Renal pelvis (tissue), 4 donors: ENCODE data around the gene CABLES1. TPM values are rescaled to one million over a fixed set of nuclear protein-coding genes. Genes with fewer than 3 reads are reported as not detected.

Source experiments
- DNase-seq: peaks from one replicate; pipeline ENCODE4 v3.0.0-alpha.2; 2013
- polyA plus RNA-seq, 3 donors: library from polyadenylated mRNA; unstranded; fragments of 120-200 nt; gene quantifications; one replicate each; pipeline ENCODE4 v1.2.1, GENCODE V29; 2013; ENCODE audit not compliant: insufficient read length in 3 of 3

CABLES1 gene
- polyA plus RNA-seq, 3 donors = 23.2 to 28.0 (median 24.5) TPM

GRCh38 chr18:23189768-23190661 is 54.7 kb downstream of the CABLES1 start:
- DNase-seq = no peak

GRCh38 chr18:23191232-23191631 is 55.9 kb downstream of the CABLES1 start:
- no peak for DNase-seq

GRCh38 chr18:23193742-23194141 is 58.5 kb downstream of the CABLES1 start:
- no peak for DNase-seq

GRCh38 chr18:23194155-23194996 is 59.1 kb downstream of the CABLES1 start:
- DNase-seq = no peak

- DNase-seq = no peak
Measured at GRCh38 chr18:23194997-23195957, 60.0 kb downstream of the CABLES1 start.

GRCh38 chr18:23196119-23197007 is 61.1 kb downstream of the CABLES1 start:
- DNase-seq = peak; percentile 81

- DNase-seq = no peak
Measured at GRCh38 chr18:23198217-23198845, 63.0 kb downstream of the CABLES1 start.

GRCh38 chr18:23200756-23201155 is 65.5 kb downstream of the CABLES1 start:
- no peak for DNase-seq

GRCh38 chr18:23201741-23202140 is 66.5 kb downstream of the CABLES1 start:
- no peak for DNase-seq

- DNase-seq = no peak
Measured at GRCh38 chr18:23203891-23204432, 68.7 kb downstream of the CABLES1 start.

GRCh38 chr18:23204589-23205235 is 69.4 kb downstream of the CABLES1 start:
- DNase-seq = no peak

- no peak for DNase-seq
Measured at GRCh38 chr18:23205980-23206379, 70.7 kb downstream of the CABLES1 start.

GRCh38 chr18:23207191-23207955 is 72.1 kb downstream of the CABLES1 start:
- no peak for DNase-seq

- DNase-seq = no peak
Measured at GRCh38 chr18:23207994-23208393, 72.7 kb downstream of the CABLES1 start.

GRCh38 chr18:23208600-23208999 is 73.3 kb downstream of the CABLES1 start:
- DNase-seq = no peak

- no peak for DNase-seq
Measured at GRCh38 chr18:23209031-23209430, 73.7 kb downstream of the CABLES1 start.

GRCh38 chr18:23209796-23210195 is 74.5 kb downstream of the CABLES1 start:
- DNase-seq = no peak

- no peak for DNase-seq
Measured at GRCh38 chr18:23210526-23210925, 75.2 kb downstream of the CABLES1 start.
